DLD1 (cell line): ENCODE data around the gene CCNJL.
"Not testable (repeated sequence)": the region's sequence is repeated elsewhere in the genome, so short reads cannot be mapped to it uniquely, and the experiment has no call there.

ENCODE experiments used
- in situ Hi-C: cut with HindIII; loops from 2 replicates; pipeline ENCODE4 v1.10.0; 2017; ENCODE audit warnings: low sequenced_read_pairs

The CCNJL gene

GRCh38 chr5:160312134-160312959 is at the start of gene CCNJL:
TSS of gene CCNJL (minus strand) at chr5:160312564. CDS start at chr5:160311923, 641 bp downstream.
- in situ Hi-C loops = no loop called here

- in situ Hi-C loops = no loop called here
Observed at GRCh38 chr5:160361624-160362228, 49.4 kb upstream of the CCNJL start.

- in situ Hi-C loops = no loop called here
Observed at GRCh38 chr5:160360310-160360709, 47.9 kb upstream of the CCNJL start.

GRCh38 chr5:160359816-160360215 is 47.5 kb upstream of the CCNJL start:
- in situ Hi-C loops = no loop called here

- in situ Hi-C loops = no loop called here
Observed at GRCh38 chr5:160359242-160359641, 46.9 kb upstream of the CCNJL start.

- in situ Hi-C loops = no loop called here
Observed at GRCh38 chr5:160357861-160358411, 45.6 kb upstream of the CCNJL start.

- in situ Hi-C loops = no loop called here
Observed at GRCh38 chr5:160357394-160357793, 45.0 kb upstream of the CCNJL start.

GRCh38 chr5:160356550-160357347 is 44.4 kb upstream of the CCNJL start:
- in situ Hi-C loops = no loop called here

GRCh38 chr5:160354666-160355065 is 42.3 kb upstream of the CCNJL start:
- in situ Hi-C loops = no loop called here

- in situ Hi-C loops = no loop called here
Observed at GRCh38 chr5:160353379-160353778, 41.0 kb upstream of the CCNJL start.

- in situ Hi-C loops = no loop called here
Observed at GRCh38 chr5:160352308-160352707, 39.9 kb upstream of the CCNJL start.

GRCh38 chr5:160349935-160350303 is 37.6 kb upstream of the CCNJL start:
- in situ Hi-C loops = no loop called here

- in situ Hi-C loops = no loop called here
Observed at GRCh38 chr5:160349249-160349934, 37.0 kb upstream of the CCNJL start.

GRCh38 chr5:160348080-160348479 is 35.7 kb upstream of the CCNJL start:
- in situ Hi-C loops = no loop called here

GRCh38 chr5:160347448-160347847 is 35.1 kb upstream of the CCNJL start:
- in situ Hi-C loops = no loop called here

GRCh38 chr5:160342413-160342941 is 30.1 kb upstream of the CCNJL start:
- in situ Hi-C loops = no loop called here

GRCh38 chr5:160341309-160341870 is 29.0 kb upstream of the CCNJL start:
- in situ Hi-C loops = no loop called here

- in situ Hi-C loops = not testable (repeated sequence)
Observed at GRCh38 chr5:160340513-160340912, 28.1 kb upstream of the CCNJL start.

GRCh38 chr5:160339406-160340130 is 27.2 kb upstream of the CCNJL start:
- in situ Hi-C loops = no loop called here
